ENCODE results near the gene PDGFC. TPM values are rescaled to one million over a fixed set of nuclear protein-coding genes. Genes with fewer than 3 reads are reported as not detected.

The PDGFC gene
- total and polyA plus RNA-seq, 2 donors (not counting 3 experiments of a cell fraction or from before 2014, with no cell fraction given) = 2.7 to 5.3 TPM

DNA sequence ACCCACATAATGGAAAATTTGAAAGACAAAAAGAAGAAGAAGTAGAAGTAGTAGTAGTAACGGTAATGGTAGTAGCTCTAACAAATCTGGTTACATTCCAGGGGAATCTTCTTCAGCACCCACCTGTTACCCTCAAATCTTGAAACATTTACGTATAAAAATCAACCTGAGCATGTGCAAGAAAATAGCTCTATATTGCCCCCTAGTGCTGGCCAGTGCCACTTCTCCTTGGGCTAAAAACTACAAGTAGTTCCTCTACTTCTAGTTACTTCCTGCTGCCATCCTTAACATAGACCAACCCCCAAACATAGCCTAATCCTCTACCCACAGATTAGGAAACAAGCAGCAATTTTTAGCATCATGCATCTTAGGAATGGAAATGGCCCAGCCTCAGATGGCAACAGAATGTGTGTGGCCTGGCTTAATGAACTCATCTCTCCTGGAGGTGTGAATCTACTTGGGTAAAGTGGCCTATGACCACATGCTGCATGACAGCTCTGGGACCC lies 3.1 kb downstream of the PDGFC start:
- Histone ChIP-seq H3K9me3 (replicated peaks; ENCODE audit: control insufficient read depth, insufficient read depth, low read length) (no peaks in the 10 kb centered on the region), H3K27me3 (ENCODE audit: control insufficient read depth in 2 of 2, insufficient read depth in 2 of 2, low read length in 2 of 2) (no peaks in the 10 kb centered on the region), H3K79me2 (ENCODE audit: control insufficient read depth, insufficient read depth, low read length) (peaks cover 28% of the 10 kb centered on the region), H4K20me1 (replicated peaks; ENCODE audit: control insufficient read depth, extremely low read depth, insufficient read depth, low read length) (no peaks in the 10 kb centered on the region), H3K4me2 (ENCODE audit: insufficient read depth, low read length) (peak overlapping the region; percentile 80), H3K9ac (replicated peaks; ENCODE audit: extremely low read depth, insufficient read depth, low read length) (no peak overlapping the region), H2AFZ (ENCODE audit: low read depth, low read length) (peak overlapping the region; percentile 31), H3K4me1 (ENCODE audit: control insufficient read depth, extremely low read depth, insufficient read depth, low read length) (peaks cover 30% of the 10 kb centered on the region), H3K4me3 (replicated peaks in 1 of 3; ENCODE audit: insufficient read depth in 1 of 3, low read depth in 1 of 3, low read length in 3 of 3) (no peak overlapping the region), H3K36me3 (ENCODE audit: control insufficient read depth in 2 of 2, extremely low read depth in 1 of 2, insufficient read depth in 2 of 2, low read length in 2 of 2) (no peaks in the 10 kb centered on the region), H3K9me1 (replicated peaks; ENCODE audit: control insufficient read depth, extremely low read depth, insufficient read depth, low read length) (no peaks in the 10 kb centered on the region), H3K27ac (ENCODE audit: insufficient read depth, low read depth, low read length) (peak overlapping the region; percentile 20)
- no peak for TF ChIP-seq EZH2 (IDR thresholded peaks at IDR 0.05; ENCODE audit: borderline replicate concordance, low read depth, low read length, severe bottlenecking)
- TF ChIP-seq, protein P1, sequence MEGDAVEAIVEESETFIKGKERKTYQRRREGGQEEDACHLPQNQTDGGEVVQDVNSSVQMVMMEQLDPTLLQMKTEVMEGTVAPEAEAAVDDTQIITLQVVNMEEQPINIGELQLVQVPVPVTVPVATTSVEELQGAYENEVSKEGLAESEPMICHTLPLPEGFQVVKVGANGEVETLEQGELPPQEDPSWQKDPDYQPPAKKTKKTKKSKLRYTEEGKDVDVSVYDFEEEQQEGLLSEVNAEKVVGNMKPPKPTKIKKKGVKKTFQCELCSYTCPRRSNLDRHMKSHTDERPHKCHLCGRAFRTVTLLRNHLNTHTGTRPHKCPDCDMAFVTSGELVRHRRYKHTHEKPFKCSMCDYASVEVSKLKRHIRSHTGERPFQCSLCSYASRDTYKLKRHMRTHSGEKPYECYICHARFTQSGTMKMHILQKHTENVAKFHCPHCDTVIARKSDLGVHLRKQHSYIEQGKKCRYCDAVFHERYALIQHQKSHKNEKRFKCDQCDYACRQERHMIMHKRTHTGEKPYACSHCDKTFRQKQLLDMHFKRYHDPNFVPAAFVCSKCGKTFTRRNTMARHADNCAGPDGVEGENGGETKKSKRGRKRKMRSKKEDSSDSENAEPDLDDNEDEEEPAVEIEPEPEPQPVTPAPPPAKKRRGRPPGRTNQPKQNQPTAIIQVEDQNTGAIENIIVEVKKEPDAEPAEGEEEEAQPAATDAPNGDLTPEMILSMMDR (IDR thresholded peaks at IDR 0.05; ENCODE audit: extremely low read depth in 1 of 2, insufficient read depth in 1 of 2, low read depth in 1 of 2, low read length in 2 of 2) = peak; percentile 64 to 77
- ChIA-PET CTCF (interaction anchor here (0.7 to 7.0 kb wide), 47 partner anchors 8 to 1565 kb away, joined by 3 to 203 read pairs (median 4); partner anchors contain the start of gene CTSO), POLR2A (no interaction called here)
- dilution Hi-C loops (cut with MboI; ENCODE audit: extremely low pct_ligation_motif_present, low sequenced_read_pairs) (no loop called here), intact Hi-C loops (cut with micrococcal nuclease) (loop anchor here (1.0 to 5.0 kb wide), 5 partner anchors 191 to 674 kb away; no protein-coding TSS in a partner anchor)
- DNase-seq (ENCODE audit: low read depth, low spot score) = peak; percentile 81
- no TSS peak for BruUV-seq (replicated peaks)
- no peak for FAIRE-seq

DNA sequence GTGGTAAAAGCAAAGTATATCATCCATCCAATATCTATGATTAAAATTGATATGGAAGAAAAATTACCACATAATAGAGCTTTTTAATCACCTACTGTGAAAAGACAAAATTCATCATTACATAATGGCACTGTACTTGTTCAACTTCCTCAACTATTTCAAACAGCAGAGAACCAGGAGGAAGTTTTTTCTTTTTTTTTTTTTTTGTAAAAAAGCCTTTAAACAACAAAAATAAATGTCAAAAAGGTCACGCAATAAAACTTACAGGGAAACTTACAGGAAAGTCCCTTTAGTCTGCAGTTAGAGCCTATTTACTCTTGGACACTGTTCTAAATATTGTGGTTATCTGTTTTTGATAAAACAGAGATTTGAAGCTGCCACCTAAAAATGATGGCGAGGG lies 4.8 kb downstream of the PDGFC start:
- ChIA-PET POLR2A (no interaction called here), CTCF (interaction anchor here (1.5 to 7.0 kb wide), 4 partner anchors 9 to 491 kb away, joined by 4 to 119 read pairs (median 10); no protein-coding TSS in a partner anchor)
- H3K27me3 ChIP-seq (ENCODE audit: control insufficient read depth in 2 of 2, insufficient read depth in 2 of 2, low read length in 2 of 2) = no peaks in the 10 kb centered on the region
- no peaks in the 10 kb centered on the region for H4K20me1 ChIP-seq (replicated peaks; ENCODE audit: control insufficient read depth, extremely low read depth, insufficient read depth, low read length)
- dilution Hi-C loops (cut with MboI; ENCODE audit: extremely low pct_ligation_motif_present, low sequenced_read_pairs) = no loop called here
- DNase-seq (ENCODE audit: low read depth, low spot score) (no peak), FAIRE-seq (no peak)
- H3K4me3 ChIP-seq (replicated peaks in 1 of 3; ENCODE audit: insufficient read depth in 1 of 3, low read depth in 1 of 3, low read length in 3 of 3) = no peak overlapping the region
- intact Hi-C loops (cut with micrococcal nuclease) = loop anchor here (5.0 kb wide), 2 partner anchors 190 to 215 kb away; no protein-coding TSS in a partner anchor
- TF ChIP-seq EZH2 (IDR thresholded peaks at IDR 0.05; ENCODE audit: borderline replicate concordance, low read depth, low read length, severe bottlenecking) (no peak), GATA2 (IDR thresholded peaks at IDR 0.05; ENCODE audit: insufficient read depth, insufficient read length, low read depth, low read length) (no peak), POLR2A (IDR thresholded peaks at IDR 0.05; ENCODE audit: low read depth, low read length) (no peak), FOS (IDR thresholded peaks at IDR 0.05; ENCODE audit: borderline replicate concordance, insufficient read depth, low read length) (no peak), JUN (IDR thresholded peaks at IDR 0.05; ENCODE audit: borderline replicate concordance, insufficient read depth, insufficient read length, low read depth) (no peak), POLR2AphosphoS5 (IDR thresholded peaks at IDR 0.05; ENCODE audit: insufficient read depth, low read depth, low read length) (no peak), MYC (IDR thresholded peaks at IDR 0.05; ENCODE audit: low read depth, low read length) (no peak)
- TF ChIP-seq, protein P1 (IDR thresholded peaks at IDR 0.05; ENCODE audit: extremely low read depth in 1 of 2, insufficient read depth in 1 of 2, low read depth in 1 of 2, low read length in 2 of 2) = no peak
- TF ChIP-seq, protein P2, sequence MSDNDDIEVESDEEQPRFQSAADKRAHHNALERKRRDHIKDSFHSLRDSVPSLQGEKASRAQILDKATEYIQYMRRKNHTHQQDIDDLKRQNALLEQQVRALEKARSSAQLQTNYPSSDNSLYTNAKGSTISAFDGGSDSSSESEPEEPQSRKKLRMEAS (IDR thresholded peaks at IDR 0.05; ENCODE audit: insufficient read depth, insufficient read length) = no peak
- no peak overlapping the region for H3K9ac ChIP-seq (replicated peaks; ENCODE audit: extremely low read depth, insufficient read depth, low read length)
- no peaks in the 10 kb centered on the region for H3K36me3 ChIP-seq (ENCODE audit: control insufficient read depth in 2 of 2, extremely low read depth in 1 of 2, insufficient read depth in 2 of 2, low read length in 2 of 2)
- BruUV-seq (replicated peaks) = no TSS peak
- no peak overlapping the region for H2AFZ ChIP-seq (ENCODE audit: low read depth, low read length)
- H3K4me1 ChIP-seq (ENCODE audit: control insufficient read depth, extremely low read depth, insufficient read depth, low read length) = peaks cover 24% of the 10 kb centered on the region
- no peak overlapping the region for H3K27ac ChIP-seq (ENCODE audit: insufficient read depth, low read depth, low read length)
- H3K9me1 ChIP-seq (replicated peaks; ENCODE audit: control insufficient read depth, extremely low read depth, insufficient read depth, low read length) = no peaks in the 10 kb centered on the region
- no peak overlapping the region for H3K4me2 ChIP-seq (ENCODE audit: insufficient read depth, low read length)
- peaks cover 28% of the 10 kb centered on the region for H3K79me2 ChIP-seq (ENCODE audit: control insufficient read depth, insufficient read depth, low read length)
- H3K9me3 ChIP-seq (replicated peaks; ENCODE audit: control insufficient read depth, insufficient read depth, low read length) = no peaks in the 10 kb centered on the region

All from endothelial cell of umbilical vein (primary cell).